Large intestine (tissue), 3 donors: Measurements from ENCODE around the gene DELE1. TPM values are rescaled to one million over a fixed set of nuclear protein-coding genes. Genes with fewer than 3 reads are reported as not detected.
"Not testable (repeated sequence)": the region's sequence is repeated elsewhere in the genome, so short reads cannot be mapped to it uniquely, and the experiment has no call there.

Source experiments
- DNase-seq, 2 donors: peaks; one replicate each; pipeline versions ENCODE4 v3.0.0 to v3.0.0-alpha.2; 2013
- H3K27ac ChIP-seq: one replicate; pipeline ENCODE4 v1.5.1; 2013; ENCODE audit warnings: low read length
- H3K27me3 ChIP-seq: 2 replicates; pipeline ENCODE4 v1.6.1; 2013; ENCODE audit warnings: low read length; ENCODE audit not compliant: control insufficient read depth, insufficient read depth
- H3K36me3 ChIP-seq: 2 replicates; pipeline ENCODE4 v1.6.1; 2013; ENCODE audit warnings: low read length; ENCODE audit not compliant: control insufficient read depth, insufficient read depth
- H3K4me1 ChIP-seq: one replicate; pipeline ENCODE4 v1.6.1; 2013; ENCODE audit warnings: low read length; ENCODE audit not compliant: control insufficient read depth, insufficient read depth
- H3K4me3 ChIP-seq: one replicate; pipeline ENCODE4 v1.5.1; 2013; ENCODE audit warnings: low read length
- H3K9me3 ChIP-seq: one replicate; pipeline ENCODE4 v1.6.1; 2013; ENCODE audit warnings: mild to moderate bottlenecking, low read depth, low read length, moderate library complexity; ENCODE audit not compliant: control insufficient read depth
- WGBS: methylation state at CpG from one replicate; pipeline ENCODE4 v1.1.5; 2013; ENCODE audit warnings: low lambda C conversion rate; ENCODE audit not compliant: insufficient coverage; 5-methylcytosine and 5-hydroxymethylcytosine counted together
- polyA plus RNA-seq: library from polyadenylated mRNA; unstranded; fragments of 120-200 nt; gene quantifications from one replicate; pipeline ENCODE4 v1.2.1, GENCODE V29; 2013

The DELE1 gene
- polyA plus RNA-seq, 1 donor: 123 TPM

DNA sequence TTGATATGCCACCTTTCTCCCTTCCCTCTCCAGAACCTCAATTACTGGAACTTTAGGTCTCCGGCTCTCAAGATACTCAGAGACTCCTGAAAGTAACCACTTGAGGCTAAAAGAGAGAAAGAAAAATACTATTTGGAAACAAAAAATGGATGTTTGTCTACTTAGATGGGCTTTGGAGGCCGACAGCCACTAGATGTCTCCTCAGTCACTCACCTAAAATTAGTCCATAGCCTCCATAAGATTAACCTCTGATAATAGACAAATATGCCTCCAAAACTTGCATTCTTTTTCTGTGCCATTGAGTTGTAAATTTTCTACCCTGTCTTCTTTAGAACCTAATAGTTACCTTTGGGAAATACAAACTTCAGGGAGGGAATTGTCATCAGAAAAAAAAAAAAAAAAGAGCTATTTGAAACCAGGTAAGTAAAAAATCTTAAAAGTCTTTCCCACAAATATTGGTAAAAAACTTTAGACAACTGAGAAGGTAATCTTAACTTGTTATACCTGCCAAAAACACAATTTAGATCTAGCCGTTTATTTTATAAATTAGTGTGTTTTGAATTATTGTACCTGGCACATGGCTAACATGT lies 34.3 kb upstream of the DELE1 start:
- WGBS: 71% methylated on average over 1 of the region's 3 CpGs
- no peaks in the 10 kb centered on the region for H3K4me1 ChIP-seq
- H3K36me3 ChIP-seq: no peaks in the 10 kb centered on the region
- H3K4me3 ChIP-seq: no peak overlapping the region
- no peak for DNase-seq
- H3K27me3 ChIP-seq: no peaks in the 10 kb centered on the region
- no peaks in the 10 kb centered on the region for H3K9me3 ChIP-seq
- no peak overlapping the region for H3K27ac ChIP-seq

- not testable (repeated sequence) for H3K27ac ChIP-seq, H3K27me3 ChIP-seq, H3K4me3 ChIP-seq, H3K36me3 ChIP-seq, H3K9me3 ChIP-seq, H3K4me1 ChIP-seq, DNase-seq
- no CpG with 5 or more reads among the region's 2 CpGs for WGBS
Measured at GRCh38 chr5:141890429-141890828, 33.2 kb upstream of the DELE1 start.

DNA sequence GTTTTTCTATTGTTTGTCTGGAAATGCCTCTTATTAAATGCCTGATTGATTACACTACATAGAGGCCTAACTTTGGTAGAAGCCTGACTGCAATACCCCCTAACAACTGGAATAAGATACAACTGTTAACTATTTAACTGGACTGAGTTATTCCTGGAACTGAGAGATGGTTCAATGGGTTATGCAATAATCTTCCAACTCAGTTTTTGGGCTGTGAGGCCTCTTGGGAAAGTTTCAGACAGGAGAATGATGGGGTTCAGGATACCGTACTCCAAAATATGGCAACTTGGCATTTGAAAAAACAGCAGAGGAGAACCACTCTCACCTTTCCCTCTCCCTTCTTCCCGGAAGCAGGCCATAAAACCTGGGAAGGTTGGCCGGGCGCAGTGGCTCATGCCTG lies 26.2 kb upstream of the DELE1 start:
- Histone ChIP-seq H3K4me3 (no peak overlapping the region), H3K27me3 (no peaks in the 10 kb centered on the region), H3K36me3 (no peaks in the 10 kb centered on the region), H3K27ac (no peak overlapping the region), H3K9me3 (no peaks in the 10 kb centered on the region), H3K4me1 (no peaks in the 10 kb centered on the region)
- no CpG with 5 or more reads among the region's 4 CpGs for WGBS
- no peak for DNase-seq

DNA sequence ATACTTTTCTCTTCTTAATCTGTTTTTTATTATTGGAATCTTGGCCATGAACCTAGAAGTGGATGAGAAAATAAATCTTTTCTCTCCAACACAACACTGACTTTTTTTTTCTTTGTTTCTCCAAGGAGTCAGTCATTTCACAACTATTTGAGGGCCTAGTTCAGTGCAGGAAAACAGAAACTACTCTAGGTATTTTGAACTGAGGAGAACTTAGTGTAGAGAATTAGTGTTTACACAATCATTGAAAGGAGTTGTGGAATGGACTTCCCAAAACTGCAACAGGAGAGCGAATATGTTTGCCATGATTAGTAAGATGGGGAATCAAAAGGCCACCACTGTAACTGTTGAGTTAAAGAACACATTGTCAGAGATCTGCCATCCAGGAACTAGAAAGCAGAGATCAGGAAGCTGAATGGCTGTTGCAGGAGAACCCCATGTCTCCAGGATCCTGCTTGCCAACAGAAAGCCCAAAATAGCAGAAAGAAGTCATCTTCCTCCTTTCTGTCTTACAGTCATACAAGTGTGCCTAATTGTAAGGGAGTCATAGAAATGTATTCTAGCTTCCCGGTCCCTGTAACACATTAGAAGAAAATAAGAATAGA lies 25.1 kb upstream of the DELE1 start:
- Histone ChIP-seq H3K4me3 (no peak overlapping the region), H3K27me3 (no peaks in the 10 kb centered on the region), H3K27ac (no peak overlapping the region), H3K9me3 (no peaks in the 10 kb centered on the region), H3K36me3 (no peaks in the 10 kb centered on the region), H3K4me1 (no peaks in the 10 kb centered on the region)
- no peak for DNase-seq
- WGBS: 80% methylated on average over 1 of the region's 2 CpGs

DNA sequence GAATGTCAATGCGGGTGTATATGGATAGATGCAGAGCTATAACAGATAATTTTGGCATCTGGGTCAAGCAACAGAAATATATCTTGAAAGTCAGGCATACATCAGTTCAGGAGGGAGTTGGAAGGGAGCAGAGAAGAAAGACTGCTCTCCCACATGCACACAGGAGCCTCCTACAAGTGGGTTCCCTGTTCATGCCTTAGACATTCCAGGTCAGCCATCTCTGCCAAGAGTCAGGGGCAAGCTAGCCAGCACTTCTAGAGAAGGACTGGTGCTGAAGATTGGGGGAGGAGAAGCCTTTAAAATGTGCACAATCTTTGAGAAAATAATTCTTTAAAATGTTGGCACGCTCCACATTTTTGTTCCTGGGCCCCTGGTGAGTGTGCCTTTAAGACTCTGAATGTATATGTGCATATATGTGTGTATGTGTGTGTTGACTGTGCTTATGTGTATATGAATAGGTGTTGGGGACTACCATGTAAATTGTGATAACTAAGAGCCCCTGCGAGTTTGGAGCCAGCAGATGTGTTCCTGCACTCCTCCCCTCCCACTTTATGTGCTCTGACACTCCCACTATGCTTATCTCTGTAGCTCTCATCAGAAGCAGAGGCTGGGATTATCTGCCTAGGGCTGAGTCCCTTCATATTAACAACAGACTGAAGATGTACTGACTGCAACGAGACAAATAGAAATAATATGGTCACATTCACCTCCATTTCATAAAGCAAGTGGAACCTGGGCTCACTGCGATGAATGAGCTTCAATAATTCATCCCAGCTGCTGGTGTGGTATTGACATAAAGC lies 21.5 kb upstream of the DELE1 start:
- 100% methylated on average over 2 of the region's 5 CpGs for WGBS
- DNase-seq: no peak

GRCh38 chr5:141903261-141903660 lies 20.4 kb upstream of the DELE1 start:
- Histone ChIP-seq H3K4me3 (no peak overlapping the region), H3K27me3 (no peaks in the 10 kb centered on the region), H3K9me3 (no peaks in the 10 kb centered on the region), H3K36me3 (no peaks in the 10 kb centered on the region), H3K27ac (no peak overlapping the region), H3K4me1 (no peaks in the 10 kb centered on the region)
- WGBS: 80% methylated on average over 1 of the region's 4 CpGs
- no peak for DNase-seq

More for the DNA sequence above, 21.5 kb upstream of the DELE1 start:
- H3K36me3 ChIP-seq: no peaks in the 10 kb centered on the region
- H3K9me3 ChIP-seq: no peaks in the 10 kb centered on the region
- no peak overlapping the region for H3K4me3 ChIP-seq
- no peaks in the 10 kb centered on the region for H3K27me3 ChIP-seq
- H3K4me1 ChIP-seq: no peaks in the 10 kb centered on the region
- H3K27ac ChIP-seq: no peak overlapping the region

- DNase-seq: no peak
- no peak overlapping the region for H3K27ac ChIP-seq
- no CpG with 5 or more reads among the region's 5 CpGs for WGBS
- no peaks in the 10 kb centered on the region for H3K4me1 ChIP-seq
- no peaks in the 10 kb centered on the region for H3K36me3 ChIP-seq
- no peak overlapping the region for H3K4me3 ChIP-seq
- no peaks in the 10 kb centered on the region for H3K27me3 ChIP-seq
- H3K9me3 ChIP-seq: no peaks in the 10 kb centered on the region
Measured at GRCh38 chr5:141904551-141904950, 19.1 kb upstream of the DELE1 start.

- Histone ChIP-seq H3K36me3 (no peaks in the 10 kb centered on the region), H3K27me3 (no peaks in the 10 kb centered on the region), H3K4me1 (no peaks in the 10 kb centered on the region), H3K4me3 (no peak overlapping the region), H3K9me3 (no peaks in the 10 kb centered on the region), H3K27ac (no peak overlapping the region)
- DNase-seq: no peak
- WGBS: 0% methylated on average over 1 of the region's 1 CpG
Measured at GRCh38 chr5:141906517-141906916, 17.2 kb upstream of the DELE1 start.

DNA sequence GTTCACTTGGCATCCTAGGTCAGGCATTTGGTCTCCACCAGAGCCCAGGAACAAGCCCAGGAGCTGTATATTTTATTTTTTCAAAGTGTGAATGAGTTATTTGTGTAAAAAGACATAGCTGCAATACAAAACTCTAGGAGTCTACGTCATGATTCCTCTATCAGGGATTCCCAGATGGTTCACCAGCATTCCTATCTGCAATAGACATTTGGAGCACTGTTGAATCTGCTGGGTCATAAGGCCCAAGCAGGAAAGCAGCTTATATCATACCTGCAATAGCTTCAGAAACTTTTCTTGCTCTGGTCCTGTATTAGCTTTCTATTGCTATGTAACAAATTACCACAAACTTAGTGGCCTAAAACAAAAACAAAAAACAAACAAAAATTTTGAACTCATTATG lies 16.7 kb upstream of the DELE1 start:
- no peak overlapping the region for H3K4me3 ChIP-seq
- no peaks in the 10 kb centered on the region for H3K36me3 ChIP-seq
- no peak overlapping the region for H3K27ac ChIP-seq
- no peak for DNase-seq
- WGBS: no CpG with 5 or more reads among the region's 1 CpG
- H3K4me1 ChIP-seq: no peaks in the 10 kb centered on the region
- H3K27me3 ChIP-seq: no peaks in the 10 kb centered on the region
- no peaks in the 10 kb centered on the region for H3K9me3 ChIP-seq

DNA sequence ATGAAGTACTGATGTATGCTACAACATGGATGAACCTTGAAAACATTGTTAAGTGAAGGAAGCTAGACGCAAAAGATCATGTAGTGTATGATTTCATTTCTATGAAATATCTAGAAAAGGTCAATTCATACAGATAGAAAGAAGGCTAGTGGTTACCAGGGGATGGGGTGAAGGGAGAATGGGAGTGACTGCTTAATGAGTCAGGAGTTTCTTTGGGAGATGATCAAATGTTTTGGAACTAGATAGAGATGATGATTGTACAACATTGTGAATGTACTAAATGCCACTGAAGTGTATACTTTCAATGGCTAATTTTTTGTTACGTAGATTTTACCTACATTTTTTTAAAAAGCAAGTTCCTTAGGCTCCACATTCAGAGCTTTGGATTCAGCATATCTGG lies 14.9 kb upstream of the DELE1 start:
- Histone ChIP-seq H3K27me3 (peaks cover 7% of the 10 kb centered on the region), H3K27ac (no peak overlapping the region), H3K36me3 (no peaks in the 10 kb centered on the region), H3K4me3 (no peak overlapping the region), H3K9me3 (no peaks in the 10 kb centered on the region), H3K4me1 (no peaks in the 10 kb centered on the region)
- no CpG with 5 or more reads among the region's 2 CpGs for WGBS
- no peak for DNase-seq
